Activated naive CD8-positive, alpha-beta T cell treated with anti-CD3 and anti-CD28 coated beads, Interleukin-2, amount 10 ng/mL, durations not matched to agents 7 days and 5 days (primary cell): ENCODE measurements around the gene GRHL3. TPM values are rescaled to one million over a fixed set of nuclear protein-coding genes. Genes with fewer than 3 reads are reported as not detected.

Experiments
- ATAC-seq: fragments of 150-1000 bp; cut with Tn5 transposase; one replicate; pipeline ENCODE4 v1.10.0; 2021; ENCODE audit warnings: low read depth, moderate library complexity
- POLR2A ChIA-PET: fragments of 350-600 bp; sonication (Branson Sonifier 250); formaldehyde crosslinking; loops from one replicate; lab custom pipeline; 2021; ENCODE audit warnings: antibody characterized with exemption; lab: Charles Lee
- DNase-seq: peaks from one replicate; pipeline ENCODE4 v3.0.0; 2021
- H3K27ac Mint-ChIP-seq: one replicate; pipeline ENCODE4 v1.8.0; 2022; ENCODE audit warnings: mild to moderate bottlenecking, mixed read lengths
- H3K27me3 Mint-ChIP-seq: one replicate; pipeline ENCODE4 v1.8.0; 2022; ENCODE audit warnings: mild to moderate bottlenecking, moderate library complexity, mixed read lengths
- H3K36me3 Mint-ChIP-seq: one replicate; pipeline ENCODE4 v1.8.0; 2021; ENCODE audit warnings: mild to moderate bottlenecking, mixed read lengths
- H3K4me1 Mint-ChIP-seq: one replicate; pipeline ENCODE4 v1.8.0; 2021; ENCODE audit warnings: mixed read lengths
- H3K4me3 Mint-ChIP-seq: one replicate; pipeline ENCODE4 v1.8.0; 2022; ENCODE audit warnings: mild to moderate bottlenecking, moderate library complexity, mixed read lengths
- H3K9me3 Mint-ChIP-seq: one replicate; pipeline ENCODE4 v1.8.0; 2021; ENCODE audit warnings: mixed read lengths
- total RNA-seq, 2 experiments: library from RNA; stranded (reverse); gene quantifications; one replicate each; pipeline ENCODE4 v1.2.3, GENCODE V29; 2021

The GRHL3 gene
- total RNA-seq, 2 experiments from 2014 or later, result not detected

GRCh38 chr1:24384251-24385090 is 65.3 kb downstream of the GRHL3 start:
- Mint-ChIP-seq H3K27me3 (no peaks in the 10 kb centered on the region), H3K4me3 (peak overlapping the region; percentile 19), H3K9me3 (no peaks in the 10 kb centered on the region), H3K4me1 (peaks cover 19% of the 10 kb centered on the region), H3K27ac (no peak overlapping the region), H3K36me3 (peaks cover 10% of the 10 kb centered on the region)
- ATAC-seq, result peak; percentile 64
- POLR2A ChIA-PET, result no interaction called here
- no peak for DNase-seq

GRCh38 chr1:24385160-24385940 is 66.2 kb downstream of the GRHL3 start:
- Mint-ChIP-seq H3K27ac (peak overlapping the region; percentile 49), H3K27me3 (no peaks in the 10 kb centered on the region), H3K4me1 (peaks cover 19% of the 10 kb centered on the region), H3K4me3 (no peak overlapping the region), H3K9me3 (no peaks in the 10 kb centered on the region), H3K36me3 (peaks cover 14% of the 10 kb centered on the region)
- ATAC-seq (peak; percentile 65), DNase-seq (no peak)
- POLR2A ChIA-PET, result no interaction called here

- no peak overlapping the region for H3K4me3 Mint-ChIP-seq
- ATAC-seq (no peak), DNase-seq (no peak)
- H3K4me1 Mint-ChIP-seq, result peaks cover 21% of the 10 kb centered on the region
- H3K27ac Mint-ChIP-seq, result no peak overlapping the region
- POLR2A ChIA-PET, result no interaction called here
- peaks cover 15% of the 10 kb centered on the region for H3K36me3 Mint-ChIP-seq
- no peaks in the 10 kb centered on the region for H3K27me3 Mint-ChIP-seq
- H3K9me3 Mint-ChIP-seq, result no peaks in the 10 kb centered on the region
These were observed 67.1 kb downstream of the GRHL3 start for GRCh38 chr1:24386241-24386640.

DNA sequence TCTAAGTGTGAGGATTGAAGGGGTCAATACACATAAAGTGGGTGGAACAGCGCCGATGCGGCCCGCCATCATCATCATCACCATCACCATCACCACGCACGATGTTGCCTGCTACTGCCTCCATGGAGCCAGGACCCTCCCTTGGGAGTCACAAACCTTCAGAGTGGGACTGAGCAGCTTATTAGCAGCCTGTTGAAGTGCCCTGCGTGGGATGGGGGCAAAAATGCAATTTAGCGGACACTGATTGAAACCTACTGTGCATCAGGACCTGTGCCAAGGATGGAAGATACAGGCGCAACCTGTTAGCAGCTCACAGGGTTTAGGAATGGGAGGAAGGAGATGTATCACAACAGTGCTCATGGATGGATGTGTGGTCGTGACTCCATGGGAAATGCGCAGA is 67.8 kb downstream of the GRHL3 start:
- no peaks in the 10 kb centered on the region for H3K27me3 Mint-ChIP-seq
- no peaks in the 10 kb centered on the region for H3K9me3 Mint-ChIP-seq
- H3K4me1 Mint-ChIP-seq, result peaks cover 28% of the 10 kb centered on the region
- no peak for DNase-seq
- no peak for ATAC-seq
- POLR2A ChIA-PET, result no interaction called here
- no peak overlapping the region for H3K27ac Mint-ChIP-seq
- H3K4me3 Mint-ChIP-seq, result no peak overlapping the region
- peaks cover 17% of the 10 kb centered on the region for H3K36me3 Mint-ChIP-seq

DNA sequence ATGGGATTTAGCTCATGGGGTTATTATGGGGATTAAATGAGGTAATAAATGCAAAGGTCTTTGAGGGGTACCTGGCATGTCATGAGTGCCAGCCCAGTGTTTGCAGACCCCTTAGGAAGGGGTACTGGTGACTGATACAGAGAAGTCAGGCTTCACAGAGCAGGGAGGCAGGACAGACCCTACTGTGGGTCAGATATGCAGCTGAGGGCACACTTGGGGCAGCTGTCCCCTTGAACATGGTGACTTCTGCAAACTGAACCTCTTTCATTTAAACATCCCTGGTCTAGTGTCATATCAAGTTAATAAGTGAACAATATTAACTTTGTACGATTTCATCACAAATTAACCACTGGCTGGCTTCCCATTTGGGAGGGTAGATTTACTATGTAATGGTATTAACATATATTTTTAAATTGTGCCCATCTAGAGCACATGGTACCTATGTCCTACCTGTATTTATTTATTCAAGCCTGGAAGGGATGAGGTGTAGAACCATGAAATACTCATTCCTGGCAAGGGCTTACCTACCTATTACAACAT is 68.5 kb downstream of the GRHL3 start:
- POLR2A ChIA-PET, result no interaction called here
- peaks cover 35% of the 10 kb centered on the region for H3K4me1 Mint-ChIP-seq

GRCh38 chr1:24388331-24388885 is 69.3 kb downstream of the GRHL3 start:
- no peaks in the 10 kb centered on the region for H3K27me3 Mint-ChIP-seq
- peaks cover 39% of the 10 kb centered on the region for H3K4me1 Mint-ChIP-seq
- no peak for ATAC-seq
- peaks cover 17% of the 10 kb centered on the region for H3K36me3 Mint-ChIP-seq
- no peak for DNase-seq
- POLR2A ChIA-PET, result no interaction called here
- H3K4me3 Mint-ChIP-seq, result no peak overlapping the region
- no peaks in the 10 kb centered on the region for H3K9me3 Mint-ChIP-seq
- no peak overlapping the region for H3K27ac Mint-ChIP-seq

More for the DNA sequence above, 68.5 kb downstream of the GRHL3 start:
- Mint-ChIP-seq H3K36me3 (peaks cover 17% of the 10 kb centered on the region), H3K27me3 (no peaks in the 10 kb centered on the region), H3K4me3 (no peak overlapping the region), H3K9me3 (no peaks in the 10 kb centered on the region), H3K27ac (no peak overlapping the region)
- ATAC-seq (no peak), DNase-seq (no peak)

DNA sequence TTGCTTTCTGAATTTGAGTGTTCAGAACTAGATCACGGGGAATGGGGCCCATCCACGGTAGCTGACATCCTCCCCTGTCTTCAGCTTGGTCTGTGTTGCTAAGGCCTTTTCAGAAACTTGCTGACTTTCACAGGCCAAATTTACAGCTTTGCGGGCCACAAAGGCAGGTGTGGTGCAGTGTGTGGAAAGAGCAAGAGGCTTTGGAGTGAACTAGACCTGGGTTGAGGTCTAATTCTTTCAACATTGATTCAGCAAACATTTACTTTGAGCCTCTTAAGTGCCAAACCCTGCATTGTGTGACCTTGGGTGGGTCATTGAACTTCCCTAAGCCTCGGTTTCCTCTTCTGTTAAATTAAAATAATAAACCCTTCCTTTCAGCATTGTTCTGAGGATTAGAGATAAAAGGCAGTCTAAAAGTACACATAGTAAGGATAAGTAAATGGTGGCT is 70.1 kb downstream of the GRHL3 start:
- Mint-ChIP-seq H3K9me3 (no peaks in the 10 kb centered on the region), H3K4me1 (peaks cover 38% of the 10 kb centered on the region), H3K27me3 (no peaks in the 10 kb centered on the region), H3K36me3 (peaks cover 15% of the 10 kb centered on the region), H3K4me3 (no peak overlapping the region), H3K27ac (no peak overlapping the region)
- ATAC-seq (no peak), DNase-seq (no peak)
- POLR2A ChIA-PET, result no interaction called here

DNA sequence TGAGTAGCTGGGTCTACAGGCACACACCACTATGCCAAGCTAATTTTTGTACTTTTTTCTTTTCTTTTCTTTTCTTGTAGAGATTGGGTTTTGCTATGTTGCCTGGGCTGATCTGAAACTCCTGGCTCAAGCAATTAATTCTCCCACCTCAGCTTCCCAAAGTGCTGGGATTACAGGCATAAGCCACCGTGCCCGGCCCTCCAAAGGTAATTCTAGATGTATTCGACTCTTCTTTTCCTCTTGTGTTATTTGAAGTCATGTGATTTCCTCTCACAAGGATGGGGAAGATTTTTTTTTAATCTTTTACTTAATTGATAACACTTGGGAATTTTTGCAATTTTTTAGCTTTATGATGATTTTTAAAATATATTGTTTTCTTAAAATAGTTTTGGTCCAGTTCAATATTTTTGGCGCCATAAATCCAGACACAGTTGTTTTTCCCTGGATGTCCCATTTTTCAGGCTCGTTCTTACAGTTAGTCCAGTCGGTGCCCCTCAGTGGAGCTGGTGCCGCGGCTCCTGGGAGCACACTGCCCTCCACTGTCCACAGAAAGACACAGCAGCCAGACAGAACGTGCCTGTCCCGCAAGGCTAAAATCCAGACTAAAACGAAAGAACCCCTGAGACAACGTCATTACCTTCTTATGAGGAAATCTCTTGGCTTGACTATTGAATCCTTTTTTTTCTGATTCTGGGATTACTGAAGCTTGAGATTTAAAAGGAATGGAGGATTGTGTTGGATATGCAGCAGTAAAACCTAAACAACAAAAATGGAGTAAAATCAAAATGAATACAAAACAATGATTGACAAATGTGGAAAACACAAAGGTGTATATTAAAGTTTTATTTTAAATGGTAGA is 72.0 kb downstream of the GRHL3 start:
- ATAC-seq (peak; percentile 73), DNase-seq (peak; percentile 72)
- H3K27ac Mint-ChIP-seq, result peak overlapping the region; percentile 85
- H3K9me3 Mint-ChIP-seq, result no peaks in the 10 kb centered on the region
- H3K27me3 Mint-ChIP-seq, result no peaks in the 10 kb centered on the region
- POLR2A ChIA-PET, result interaction anchor here (1.2 to 1.3 kb wide), 2 partner anchors 189 to 192 kb away, joined by 4 to 6 read pairs; no protein-coding TSS in a partner anchor
- H3K4me3 Mint-ChIP-seq, result peak overlapping the region; percentile 79
- H3K36me3 Mint-ChIP-seq, result peaks cover 12% of the 10 kb centered on the region
- H3K4me1 Mint-ChIP-seq, result peaks cover 24% of the 10 kb centered on the region

DNA sequence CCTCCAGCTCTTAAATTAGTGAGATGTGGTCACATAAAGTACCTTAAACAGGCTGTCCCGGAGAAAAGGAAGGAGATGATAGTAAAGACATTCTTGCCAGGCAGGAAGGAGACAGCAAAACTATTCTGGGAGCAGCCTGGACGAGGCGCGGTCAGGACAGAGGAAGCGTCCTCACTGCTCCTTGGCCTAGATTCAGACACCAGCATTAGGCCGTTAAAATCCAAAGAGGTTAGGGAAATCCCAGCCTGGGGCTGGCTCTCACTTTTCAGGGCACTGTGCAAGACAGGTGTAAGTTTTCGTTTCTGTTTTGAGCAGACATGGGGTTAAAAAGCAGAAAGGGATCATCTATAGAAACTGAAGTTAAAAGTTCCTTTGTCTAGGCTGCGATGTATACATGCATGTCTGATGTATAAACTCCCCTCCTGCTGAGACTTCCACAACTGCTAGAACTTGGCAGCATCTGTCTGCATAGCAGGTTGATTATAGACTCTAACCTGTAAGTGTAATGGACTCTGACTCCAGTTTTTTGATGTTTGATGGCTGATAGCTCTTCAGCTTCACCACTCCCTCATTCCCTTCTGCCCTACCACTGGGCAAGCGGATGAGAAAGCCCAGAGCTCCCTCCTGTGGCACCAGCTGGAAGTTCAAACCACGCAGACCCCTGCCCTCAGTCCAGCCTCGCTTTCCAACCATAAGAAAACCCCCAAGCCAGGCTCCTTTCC is 72.9 kb downstream of the GRHL3 start:
- ATAC-seq (peak; percentile 70), DNase-seq (peak; percentile 60)
- peak overlapping the region; percentile 85 for H3K27ac Mint-ChIP-seq
- H3K27me3 Mint-ChIP-seq, result no peaks in the 10 kb centered on the region
- peaks cover 9% of the 10 kb centered on the region for H3K36me3 Mint-ChIP-seq
- peaks cover 22% of the 10 kb centered on the region for H3K4me1 Mint-ChIP-seq
- H3K9me3 Mint-ChIP-seq, result no peaks in the 10 kb centered on the region
- peak overlapping the region; percentile 79 for H3K4me3 Mint-ChIP-seq
- POLR2A ChIA-PET, result interaction anchor here (0.8 to 1.2 kb wide), 2 partner anchors 193 to 242 kb away, joined by 3 to 6 read pairs; no protein-coding TSS in a partner anchor

DNA sequence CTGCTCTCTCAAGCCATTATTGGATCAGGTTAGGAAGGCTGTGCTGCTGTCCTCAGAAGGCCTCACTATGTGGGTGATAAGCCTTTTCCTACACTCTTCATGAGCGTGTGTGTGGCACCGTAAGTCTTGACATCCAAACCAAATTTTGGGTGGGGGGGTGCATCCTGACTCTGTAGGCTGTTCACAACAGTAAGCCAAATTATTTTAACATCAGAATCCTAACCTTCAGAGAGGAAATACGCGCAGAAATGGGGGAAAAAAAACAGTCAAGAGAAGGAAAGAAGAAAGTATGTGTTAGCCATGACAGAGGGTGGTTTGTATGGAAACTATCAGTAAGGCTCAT is 73.4 kb downstream of the GRHL3 start:
- peaks cover 9% of the 10 kb centered on the region for H3K36me3 Mint-ChIP-seq
- DNase-seq, result no peak
- peak overlapping the region; percentile 85 for H3K27ac Mint-ChIP-seq
- POLR2A ChIA-PET, result interaction anchor here (0.8 to 1.1 kb wide), 2 partner anchors 23 to 242 kb away, joined by 3 read pairs; partner anchors contain the start of gene NIPAL3
- ATAC-seq, result peak; percentile 6
- H3K9me3 Mint-ChIP-seq, result no peaks in the 10 kb centered on the region
- peaks cover 22% of the 10 kb centered on the region for H3K4me1 Mint-ChIP-seq
- H3K27me3 Mint-ChIP-seq, result no peaks in the 10 kb centered on the region
- peak overlapping the region; percentile 79 for H3K4me3 Mint-ChIP-seq

- no peak for DNase-seq
- H3K9me3 Mint-ChIP-seq, result no peaks in the 10 kb centered on the region
- ATAC-seq, result no peak
- no peak overlapping the region for H3K4me3 Mint-ChIP-seq
- H3K4me1 Mint-ChIP-seq, result peaks cover 22% of the 10 kb centered on the region
- peaks cover 9% of the 10 kb centered on the region for H3K36me3 Mint-ChIP-seq
- H3K27ac Mint-ChIP-seq, result peak overlapping the region; percentile 8
- H3K27me3 Mint-ChIP-seq, result no peaks in the 10 kb centered on the region
- POLR2A ChIA-PET, result interaction anchor here (0.8 to 1.3 kb wide), 4 partner anchors 22 to 243 kb away, joined by 3 read pairs; partner anchors contain the start of genes NIPAL3 and RCAN3
These were observed 74.0 kb downstream of the GRHL3 start for GRCh38 chr1:24392982-24393650.
